Prostate gland (tissue), 2 donors: ENCODE measurements around the gene MEGF9.

Experiments used
- CTCF ChIP-seq, 4 experiments: fragments of 200-600 bp in 2 of 4; fragments of 450-650 bp in 2 of 4; sonication (generic) in 2 of 4; IDR thresholded peaks; 1 replicate in 3 of 4; 2 replicates in 1 of 4; pipeline ENCODE4 v1.5.1; 2016 to 2019; ENCODE audit warnings: antibody characterized with exemption in 4 of 4, mild to moderate bottlenecking in 2 of 4, moderate library complexity in 2 of 4
- POLR2A ChIP-seq: fragments of 450-650 bp; IDR thresholded peaks from one replicate; pipeline ENCODE4 v1.6.1; 2016; ENCODE audit warnings: antibody characterized with exemption, mild to moderate bottlenecking

GRCh38 chr9:120756531-120756930, 42.3 kb upstream of the MEGF9 start:
- no peak for TF ChIP-seq CTCF (IDR thresholded peaks at IDR 0.05)
- TF ChIP-seq POLR2A, result no peak
